DOHH2 (cell line): Measurements from ENCODE around the gene SLC22A13.

Source experiments
- EZH2phosphoT487 ChIP-seq: fragments of 200-600 bp; sonication (generic); IDR thresholded peaks from 2 replicates; pipeline ENCODE4 v1.6.1; 2017; ENCODE audit warnings: borderline replicate concordance, mild to moderate bottlenecking, antibody characterized with exemption, low read length, moderate library complexity, mixed read lengths
- TF ChIP-seq, protein P1 (sequence below): fragments of 200-600 bp; sonication (generic); IDR thresholded peaks from one replicate; pipeline ENCODE4 v1.5.1; 2014; ENCODE audit warnings: antibody characterized with exemption, mild to moderate bottlenecking, low read depth, low read length; ENCODE audit not compliant: poor library complexity, severe bottlenecking

DNA sequence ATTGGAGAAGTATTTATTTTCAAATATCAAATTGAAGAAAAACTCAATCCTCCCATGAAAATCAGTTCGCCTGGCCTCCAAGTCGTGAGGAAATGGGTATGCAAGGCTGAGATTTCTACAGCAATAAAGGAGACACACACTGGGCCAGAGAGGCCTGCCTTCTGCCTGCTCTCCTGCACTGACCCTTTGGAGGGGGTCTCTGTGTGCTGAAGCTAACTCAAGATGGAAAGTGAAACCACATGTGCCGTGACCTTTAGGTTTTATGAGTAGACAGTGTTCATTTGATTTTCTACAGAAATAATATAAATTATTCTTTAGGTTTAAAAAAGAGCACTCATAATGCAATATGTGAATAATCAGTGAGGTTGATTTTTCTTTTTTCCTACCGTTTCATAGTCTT is 11.9 kb upstream of the SLC22A13 start:
- TF ChIP-seq, protein P1, sequence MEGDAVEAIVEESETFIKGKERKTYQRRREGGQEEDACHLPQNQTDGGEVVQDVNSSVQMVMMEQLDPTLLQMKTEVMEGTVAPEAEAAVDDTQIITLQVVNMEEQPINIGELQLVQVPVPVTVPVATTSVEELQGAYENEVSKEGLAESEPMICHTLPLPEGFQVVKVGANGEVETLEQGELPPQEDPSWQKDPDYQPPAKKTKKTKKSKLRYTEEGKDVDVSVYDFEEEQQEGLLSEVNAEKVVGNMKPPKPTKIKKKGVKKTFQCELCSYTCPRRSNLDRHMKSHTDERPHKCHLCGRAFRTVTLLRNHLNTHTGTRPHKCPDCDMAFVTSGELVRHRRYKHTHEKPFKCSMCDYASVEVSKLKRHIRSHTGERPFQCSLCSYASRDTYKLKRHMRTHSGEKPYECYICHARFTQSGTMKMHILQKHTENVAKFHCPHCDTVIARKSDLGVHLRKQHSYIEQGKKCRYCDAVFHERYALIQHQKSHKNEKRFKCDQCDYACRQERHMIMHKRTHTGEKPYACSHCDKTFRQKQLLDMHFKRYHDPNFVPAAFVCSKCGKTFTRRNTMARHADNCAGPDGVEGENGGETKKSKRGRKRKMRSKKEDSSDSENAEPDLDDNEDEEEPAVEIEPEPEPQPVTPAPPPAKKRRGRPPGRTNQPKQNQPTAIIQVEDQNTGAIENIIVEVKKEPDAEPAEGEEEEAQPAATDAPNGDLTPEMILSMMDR = no peak
- TF ChIP-seq EZH2phosphoT487 = no peak
